H1 (cell line): Measurements from ENCODE around the gene ITIH1. TPM values are rescaled to one million over a fixed set of nuclear protein-coding genes. Genes with fewer than 3 reads are reported as not detected.

Experiments
- CTCF ChIA-PET: fragments of 300-600 bp; sonication (Branson Sonifier 250); formaldehyde crosslinking; loops from one replicate; lab custom pipeline; 2021; ENCODE audit not compliant: partially characterized antibody; lab: Charles Lee
- POLR2A ChIA-PET: fragments of 300-600 bp; sonication (Branson Sonifier 250); formaldehyde crosslinking; loops from one replicate; lab custom pipeline; 2021; ENCODE audit warnings: inconsistent platforms; ENCODE audit not compliant: partially characterized antibody; lab: Charles Lee
- DNase-seq, 2 experiments: peaks; one replicate each; pipeline versions ENCODE4 v3.0.0 to v3.0.0-alpha.2; 2010 to 2022; ENCODE audit warnings: low spot score in 2 of 2, low read depth in 1 of 2, mixed read lengths in 1 of 2
- FAIRE-seq: peaks from 2 replicates; lab custom pipeline; 2011; peaks lifted over from hg19 to GRCh38; lab: Jason Lieb, UNC
- H2AFZ ChIP-seq: 2 replicates; pipeline ENCODE4 v1.8.1; 2012; ENCODE audit warnings: low read length, inconsistent platforms
- H2AK5ac ChIP-seq: 2 replicates; pipeline ENCODE4 v1.6.1; 2013; ENCODE audit warnings: low read depth, low read length
- H2BK120ac ChIP-seq: replicated peaks from 2 replicates; pipeline ENCODE3; 2013; ENCODE audit warnings: low read depth, low read length, inconsistent platforms
- H2BK12ac ChIP-seq: 2 replicates; pipeline ENCODE4 v1.6.1; 2013; ENCODE audit warnings: low read depth, low read length
- H2BK15ac ChIP-seq: 2 replicates; pipeline ENCODE4 v1.6.1; 2013; ENCODE audit warnings: low read length
- H2BK20ac ChIP-seq: 2 replicates; pipeline ENCODE4 v1.6.1; 2013; ENCODE audit warnings: low read length
- H2BK5ac ChIP-seq: 2 replicates; pipeline ENCODE4 v1.6.1; 2013; ENCODE audit warnings: low read depth, low read length
- H3K14ac ChIP-seq: 2 replicates; pipeline ENCODE4 v1.6.1; 2013; ENCODE audit warnings: inconsistent platforms; ENCODE audit not compliant: insufficient read length
- H3K18ac ChIP-seq: 2 replicates; pipeline ENCODE4 v1.6.1; 2013; ENCODE audit warnings: low read length; ENCODE audit errors: extremely low read depth
- H3K23ac ChIP-seq: 2 replicates; pipeline ENCODE4 v1.6.1; 2013; ENCODE audit warnings: inconsistent platforms; ENCODE audit not compliant: insufficient read length
- H3K23me2 ChIP-seq: 2 replicates; pipeline ENCODE4 v1.6.1; 2013; ENCODE audit warnings: low read depth, low read length
- H3K27ac ChIP-seq: 2 replicates; pipeline ENCODE4 v1.6.1; 2011; ENCODE audit warnings: low read depth, low read length, inconsistent platforms
- H3K27me3 ChIP-seq, 4 experiments: replicated peaks in 1 of 4; 1 replicate in 1 of 4; 2 replicates in 3 of 4; pipeline versions ENCODE4 v1.6.1 to v1.8.1; 2011 to 2013; ENCODE audit warnings: low read length in 3 of 4, mild to moderate bottlenecking in 3 of 4, inconsistent platforms in 2 of 4, mixed read lengths in 2 of 4, moderate library complexity in 1 of 4; ENCODE audit not compliant: control insufficient read depth in 3 of 4, insufficient read depth in 3 of 4; ENCODE audit errors: extremely low read depth in 1 of 4
- H3K36me3 ChIP-seq, 4 experiments: 2 replicates each; pipeline versions ENCODE4 v1.6.1 to v1.8.1; 2011 to 2013; ENCODE audit warnings: mild to moderate bottlenecking in 4 of 4, low read length in 3 of 4, moderate library complexity in 2 of 4, control low read depth in 1 of 4, inconsistent platforms in 1 of 4; ENCODE audit not compliant: insufficient read depth in 4 of 4, control insufficient read depth in 2 of 4
- H3K4ac ChIP-seq: replicated peaks from 2 replicates; pipeline ENCODE3; 2013; ENCODE audit warnings: low read length, low read depth, mixed read lengths, inconsistent platforms; ENCODE audit not compliant: insufficient read length
- H3K4me1 ChIP-seq, 4 experiments: replicated peaks in 1 of 4; 1 replicate in 1 of 4; 2 replicates in 3 of 4; pipeline versions ENCODE4 v1.6.1 to v1.8.1; 2011 to 2013; ENCODE audit warnings: low read length in 3 of 4, inconsistent platforms in 2 of 4, mixed read lengths in 1 of 4; ENCODE audit not compliant: insufficient read depth in 4 of 4, control insufficient read depth in 3 of 4
- H3K4me2 ChIP-seq, 2 experiments: 2 replicates each; pipeline versions ENCODE4 v1.6.1 to v1.8.1; 2011 to 2013; ENCODE audit warnings: low read depth in 2 of 2, low read length in 2 of 2, control low read depth in 1 of 2, inconsistent platforms in 1 of 2, mild to moderate bottlenecking in 1 of 2; ENCODE audit not compliant: insufficient read depth in 1 of 2
- H3K4me3 ChIP-seq, 4 experiments: fragments of 200-600, 300-600 bp in 1 of 4; sonication (generic), shearing (Covaris generic), sonication (Bioruptor Twin) in 1 of 4; 2 replicates each; pipeline versions ENCODE4 v1.5.1 to v1.8.1; 2011 to 2016; ENCODE audit warnings: low read length in 4 of 4, low read depth in 3 of 4, control low read depth in 2 of 4, inconsistent platforms in 2 of 4, mild to moderate bottlenecking in 2 of 4, mixed read lengths in 1 of 4, moderate library complexity in 1 of 4; ENCODE audit not compliant: insufficient read depth in 2 of 4; ENCODE audit errors: extremely low read depth in 1 of 4
- H3K56ac ChIP-seq: replicated peaks from 2 replicates; pipeline ENCODE3; 2013; ENCODE audit warnings: low read depth, mild to moderate bottlenecking, mixed read lengths, low read length, inconsistent platforms; ENCODE audit not compliant: insufficient read length
- H3K79me1 ChIP-seq: 2 replicates; pipeline ENCODE4 v1.6.1; 2013; ENCODE audit warnings: low read depth, low read length, control low read depth
- H3K79me2 ChIP-seq, 2 experiments: 2 replicates each; pipeline versions ENCODE4 v1.6.1 to v1.8.1; 2012 to 2013; ENCODE audit warnings: low read length in 2 of 2, mild to moderate bottlenecking in 2 of 2, inconsistent platforms in 1 of 2; ENCODE audit not compliant: insufficient read depth in 2 of 2, control insufficient read depth in 1 of 2
- H3K9ac ChIP-seq, 4 experiments: replicated peaks in 1 of 4; 1 replicate in 1 of 4; 2 replicates in 3 of 4; pipeline versions ENCODE4 v1.6.1 to v1.8.1; 2011 to 2013; ENCODE audit warnings: low read depth in 3 of 4, low read length in 3 of 4, control low read depth in 2 of 4, mild to moderate bottlenecking in 2 of 4, moderate library complexity in 2 of 4, inconsistent platforms in 1 of 4; ENCODE audit errors: extremely low read depth in 1 of 4
- H3K9me3 ChIP-seq, 2 experiments: 2 replicates each; pipeline versions ENCODE4 v1.6.1 to v1.8.1; 2012 to 2013; ENCODE audit warnings: mild to moderate bottlenecking in 2 of 2, moderate library complexity in 2 of 2, control low read depth in 1 of 2, inconsistent platforms in 1 of 2, low read depth in 1 of 2, low read length in 1 of 2, mixed read lengths in 1 of 2; ENCODE audit not compliant: insufficient read depth in 2 of 2
- H4K20me1 ChIP-seq, 2 experiments: replicated peaks in 1 of 2; 2 replicates each; pipeline versions ENCODE3 to v1.8.1; 2011 to 2013; ENCODE audit warnings: inconsistent platforms in 2 of 2, low read length in 2 of 2, mild to moderate bottlenecking in 1 of 2; ENCODE audit not compliant: insufficient read depth in 2 of 2, control insufficient read depth in 1 of 2
- H4K5ac ChIP-seq: 2 replicates; pipeline ENCODE4 v1.6.1; 2013; ENCODE audit warnings: low read length, low read depth, mixed read lengths, inconsistent platforms; ENCODE audit not compliant: insufficient read length
- H4K8ac ChIP-seq: 2 replicates; pipeline ENCODE4 v1.8.0; 2013; ENCODE audit warnings: mild to moderate bottlenecking, moderate library complexity, low read length, inconsistent platforms; ENCODE audit not compliant: insufficient read depth; ENCODE audit errors: extremely low read depth
- H4K91ac ChIP-seq: replicated peaks from 2 replicates; pipeline ENCODE3; 2013; ENCODE audit warnings: low read length, mixed read lengths, inconsistent platforms; ENCODE audit not compliant: insufficient read length
- ASH2L ChIP-seq: fragments of 200-600, 300-600 bp; sonication (generic); IDR thresholded peaks from one replicate; pipeline ENCODE4 v1.7.1; 2017; ENCODE audit warnings: low read length
- CHD1 ChIP-seq: IDR thresholded peaks from 2 replicates; pipeline ENCODE4 v1.6.1; 2012; ENCODE audit warnings: low read depth, low read length, improper control_type of control experiment
- CREB1 ChIP-seq: IDR thresholded peaks from 2 replicates; pipeline ENCODE4 v1.6.1; 2012; ENCODE audit warnings: inconsistent platforms
- POLR2A ChIP-seq, 2 experiments: IDR thresholded peaks; 1 replicate in 1 of 2; 2 replicates in 1 of 2; pipeline ENCODE4 v1.6.1; 2011; ENCODE audit warnings: low read depth in 2 of 2, low read length in 2 of 2, mild to moderate bottlenecking in 2 of 2; ENCODE audit errors: control extremely low read depth in 1 of 2
- POLR2AphosphoS5 ChIP-seq: IDR thresholded peaks from 2 replicates; pipeline ENCODE4 v1.6.1; 2011; ENCODE audit warnings: low read depth, low read length
- SIX5 ChIP-seq: IDR thresholded peaks from 2 replicates; pipeline ENCODE4 v1.6.1; 2011; ENCODE audit warnings: mild to moderate bottlenecking, low read depth, low read length
- WGBS, 2 experiments: shearing (Covaris generic) in 1 of 2; methylation state at CpG; one replicate each; pipeline versions ENCODE4 v1.1.6 to v1.1.7; 2013 to 2015; ENCODE audit warnings: low lambda C conversion rate in 2 of 2, mixed read lengths in 2 of 2, inconsistent platforms in 1 of 2, low coverage in 1 of 2, missing lambda C conversion rate in 1 of 2; ENCODE audit not compliant: insufficient replicate concordance in 2 of 2, insufficient coverage in 1 of 2, insufficient read length in 1 of 2; ENCODE audit errors: extremely low coverage in 1 of 2, missing lambda C conversion rate in 1 of 2; 5-methylcytosine and 5-hydroxymethylcytosine counted together
- polyA plus RNA-seq, 7 experiments: library from polyadenylated mRNA; depleted of rRNA in 3 of 7; stranded (reverse) in 5 of 7; unstranded in 2 of 7; fragments of >200 nt in 5 of 7; fragments of 200-250 nt in 2 of 7; gene quantifications; 1 replicate in 5 of 7; 2 replicates in 1 of 7; 4 replicates in 1 of 7; pipeline versions ENCODE4 v1.2.1 to v1.2.3, GENCODE V29; 2011 to 2013; ENCODE audit warnings: missing spikeins in 2 of 7, mixed read lengths in 2 of 7
- total RNA-seq: library from RNA; stranded (reverse); fragmentation: NEBNext Ultra II Directional; extraction: Animal tissue kit (Norgen Biotek cat#: 25700); gene quantifications from 2 replicates; pipeline ENCODE4 v1.2.1, GENCODE V29; 2021

ITIH1 gene
- total and polyA plus RNA-seq, 2 of the 8 experiments (the other 6 are each of a cell fraction or from before 2014, with no cell fraction given): not detected

- Histone ChIP-seq H3K4me2 (no peak overlapping the region), H3K4me3 (no peak overlapping the region), H3K4me1 (no peaks in the 10 kb centered on the region), H2AK5ac (no peak overlapping the region), H3K79me1 (no peaks in the 10 kb centered on the region), H3K27ac (no peak overlapping the region), H4K91ac (no peak overlapping the region), H2BK5ac (no peak overlapping the region), H3K9ac (no peak overlapping the region), H3K4ac (no peak overlapping the region), H2BK15ac (no peak overlapping the region), H3K23me2 (no peaks in the 10 kb centered on the region), H4K5ac (no peak overlapping the region), H3K14ac (no peak overlapping the region), H4K20me1 (no peaks in the 10 kb centered on the region), H3K36me3 (no peaks in the 10 kb centered on the region), H2BK12ac (no peak overlapping the region), H3K56ac (no peak overlapping the region), H2AFZ (no peak overlapping the region), H3K23ac (no peak overlapping the region), H3K27me3 (no peaks in the 10 kb centered on the region), H3K79me2 (no peaks in the 10 kb centered on the region), H3K9me3 (no peaks in the 10 kb centered on the region), H2BK20ac (no peak overlapping the region), H3K18ac (no peak overlapping the region), H4K8ac (no peak overlapping the region), H2BK120ac (no peak overlapping the region)
- POLR2A ChIA-PET: interaction anchor here (0.9 to 1.4 kb wide), 2 partner anchors 10 to 20 kb away, joined by 4 to 5 read pairs; no protein-coding TSS in a partner anchor
- TF ChIP-seq ASH2L (no peak), CHD1 (no peak), SIX5 (no peak), CREB1 (no peak), POLR2A (IDR thresholded peaks at IDR 0.05; ENCODE audit: control extremely low read depth in 1 of 2, low read depth in 2 of 2, low read length in 2 of 2) (no peak), POLR2AphosphoS5 (no peak)
- CTCF ChIA-PET: interaction anchor here (0.6 to 3.8 kb wide), 33 partner anchors 10 to 377 kb away, joined by 3 to 33 read pairs (median 5); partner anchors contain the start of genes ITIH1 and NEK4
- WGBS, 2 experiments: 81% methylated on average over 17 of the region's 18 CpGs; no CpG with 5 or more reads in 1 of the 2 experiments
- DNase-seq (no peak), FAIRE-seq (no peak)
Observed at GRCh38 chr3:52792961-52793695, 15.7 kb downstream of the ITIH1 start.
